Vagina (tissue), 2 donors: Measurements from ENCODE around the gene SLC12A5. TPM values are rescaled to one million over a fixed set of nuclear protein-coding genes. Genes with fewer than 3 reads are reported as not detected.

Source experiments
- DNase-seq, 2 donors: peaks; one replicate each; pipeline ENCODE4 v3.0.0-alpha.2; 2017; ENCODE audit errors: extremely low spot score in 2 of 2
- H3K27ac ChIP-seq: fragments of 200-600 bp; sonication (generic); one replicate; pipeline ENCODE4 v1.5.1; 2019
- H3K27me3 ChIP-seq: fragments of 200-600 bp; sonication (generic); one replicate; pipeline ENCODE4 v1.5.1; 2019
- H3K36me3 ChIP-seq, 2 donors: fragments of 200-600 bp; sonication (generic); one replicate each; pipeline ENCODE4 v1.5.1; 2017 to 2019
- H3K4me1 ChIP-seq: fragments of 200-600 bp; sonication (generic); one replicate; pipeline ENCODE4 v1.5.1; 2019
- H3K4me3 ChIP-seq, 2 donors: fragments of 200-600 bp; sonication (generic); 1 replicate in 1 of 2; 2 replicates in 1 of 2; pipeline ENCODE4 v1.5.1; 2016 to 2019
- H3K9me3 ChIP-seq: fragments of 200-600 bp; sonication (generic); one replicate; pipeline ENCODE4 v1.5.1; 2019
- CTCF ChIP-seq, 3 experiments: fragments of 450-650 bp in 2 of 3; fragments of 200-600 bp in 1 of 3; sonication (generic) in 1 of 3; IDR thresholded peaks; one replicate each; pipeline ENCODE4 v1.5.1; 2017 to 2019; ENCODE audit warnings: antibody characterized with exemption in 3 of 3, mild to moderate bottlenecking in 2 of 3, moderate library complexity in 2 of 3
- POLR2A ChIP-seq, 2 donors: fragments of 450-650 bp; IDR thresholded peaks; one replicate each; pipeline ENCODE4 v1.6.1; 2017; ENCODE audit warnings: antibody characterized with exemption in 2 of 2, mild to moderate bottlenecking in 2 of 2, moderate library complexity in 2 of 2
- POLR2AphosphoS5 ChIP-seq, 2 donors: sonication (generic); formaldehyde crosslinking; IDR thresholded peaks; one replicate each; pipeline ENCODE4 v1.9.0; 2017; ENCODE audit warnings: antibody characterized with exemption in 2 of 2, mild to moderate bottlenecking in 2 of 2, low read depth in 1 of 2; ENCODE audit not compliant: insufficient read depth in 1 of 2
- intact Hi-C: fragments of 100-400 bp; cut with DNase I; formaldehyde crosslinking; loops from one replicate; pipeline ENCODE4 v1.15.1; 2023
- total RNA-seq: library from RNA; depleted of rRNA; stranded (reverse); fragments of >200 nt; gene quantifications from one replicate; pipeline ENCODE4 v1.2.3, GENCODE V29; 2016

The SLC12A5 gene
- total RNA-seq, 1 donor from 2014 or later: not detected

- Histone ChIP-seq H3K27me3 (no peaks in the 10 kb centered on the region), H3K4me1 (no peaks in the 10 kb centered on the region), H3K27ac (no peak overlapping the region), H3K36me3 (no peaks in the 10 kb centered on the region), H3K9me3 (no peaks in the 10 kb centered on the region), H3K4me3 (no peak overlapping the region)
- DNase-seq: no peak
- TF ChIP-seq POLR2A (IDR thresholded peaks at IDR 0.05) (no peak), POLR2AphosphoS5 (IDR thresholded peaks at IDR 0.05; ENCODE audit: insufficient read depth in 1 of 2, low read depth in 1 of 2) (no peak), CTCF (IDR thresholded peaks at IDR 0.05) (no peak)
- intact Hi-C loops: no loop called here
These were observed 24.8 kb upstream of the SLC12A5 start for GRCh38 chr20:46004187-46004586.

- Histone ChIP-seq H3K27me3 (no peaks in the 10 kb centered on the region), H3K4me1 (no peaks in the 10 kb centered on the region), H3K4me3 (no peak overlapping the region), H3K36me3 (no peaks in the 10 kb centered on the region), H3K9me3 (no peaks in the 10 kb centered on the region), H3K27ac (no peak overlapping the region)
- intact Hi-C loops: no loop called here
- no peak for DNase-seq
- TF ChIP-seq POLR2A (IDR thresholded peaks at IDR 0.05) (no peak), CTCF (IDR thresholded peaks at IDR 0.05) (no peak)
These were observed 24.0 kb upstream of the SLC12A5 start for GRCh38 chr20:46004889-46005473.

- no peak overlapping the region for H3K4me3 ChIP-seq
- peaks cover 2% of the 10 kb centered on the region for H3K27me3 ChIP-seq
- H3K9me3 ChIP-seq: no peaks in the 10 kb centered on the region
- H3K4me1 ChIP-seq: peaks cover 4% of the 10 kb centered on the region
- no peak for TF ChIP-seq POLR2A (IDR thresholded peaks at IDR 0.05)
- TF ChIP-seq CTCF (IDR thresholded peaks at IDR 0.05): no peak
- TF ChIP-seq POLR2AphosphoS5 (IDR thresholded peaks at IDR 0.05; ENCODE audit: insufficient read depth in 1 of 2, low read depth in 1 of 2): no peak
- intact Hi-C loops: no loop called here
- no peaks in the 10 kb centered on the region for H3K36me3 ChIP-seq
- no peak for DNase-seq
- H3K27ac ChIP-seq: no peak overlapping the region
These were observed 22.9 kb upstream of the SLC12A5 start for GRCh38 chr20:46006022-46006705.

GRCh38 chr20:46006964-46007363, 22.1 kb upstream of the SLC12A5 start:
- H3K4me1 ChIP-seq: peaks cover 4% of the 10 kb centered on the region
- H3K9me3 ChIP-seq: no peaks in the 10 kb centered on the region
- peaks cover 10% of the 10 kb centered on the region for H3K27me3 ChIP-seq
- TF ChIP-seq POLR2AphosphoS5 (IDR thresholded peaks at IDR 0.05; ENCODE audit: insufficient read depth in 1 of 2, low read depth in 1 of 2) (no peak), POLR2A (IDR thresholded peaks at IDR 0.05) (no peak), CTCF (IDR thresholded peaks at IDR 0.05) (no peak)
- intact Hi-C loops: no loop called here
- no peak overlapping the region for H3K4me3 ChIP-seq
- no peak for DNase-seq
- H3K27ac ChIP-seq: no peak overlapping the region
- no peaks in the 10 kb centered on the region for H3K36me3 ChIP-seq

GRCh38 chr20:46007671-46008070, 21.3 kb upstream of the SLC12A5 start:
- no peak for TF ChIP-seq POLR2A (IDR thresholded peaks at IDR 0.05)
- TF ChIP-seq POLR2AphosphoS5 (IDR thresholded peaks at IDR 0.05; ENCODE audit: insufficient read depth in 1 of 2, low read depth in 1 of 2): no peak
- TF ChIP-seq CTCF (IDR thresholded peaks at IDR 0.05): no peak
- H3K4me1 ChIP-seq: peaks cover 4% of the 10 kb centered on the region
- no peak for DNase-seq
- H3K27me3 ChIP-seq: peaks cover 14% of the 10 kb centered on the region
- no peaks in the 10 kb centered on the region for H3K36me3 ChIP-seq
- H3K4me3 ChIP-seq: no peak overlapping the region
- no peaks in the 10 kb centered on the region for H3K9me3 ChIP-seq
- no peak overlapping the region for H3K27ac ChIP-seq
- intact Hi-C loops: no loop called here
